Measurements from ENCODE around the gene MACROD2.

DNA sequence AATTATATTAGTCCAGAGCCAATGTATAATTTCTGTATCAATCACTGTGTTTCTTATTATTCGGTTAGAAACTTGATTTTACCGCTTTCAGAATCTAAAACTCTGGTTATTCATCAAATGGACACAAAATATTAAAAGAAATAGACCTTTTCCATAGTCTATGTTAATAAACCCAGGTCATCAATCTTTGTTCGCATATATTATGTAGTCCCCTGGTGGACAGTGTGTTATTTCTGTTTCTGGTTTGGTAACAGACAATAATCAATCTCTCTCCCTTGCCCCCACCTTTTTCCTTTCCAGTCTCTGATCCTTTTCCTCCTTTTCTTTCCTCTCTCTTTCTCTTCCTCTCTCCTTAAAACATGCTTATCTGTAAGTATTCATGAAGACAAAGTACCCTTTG is 203.1 kb downstream of the MACROD2 start:
- TF ChIP-seq, protein P1, sequence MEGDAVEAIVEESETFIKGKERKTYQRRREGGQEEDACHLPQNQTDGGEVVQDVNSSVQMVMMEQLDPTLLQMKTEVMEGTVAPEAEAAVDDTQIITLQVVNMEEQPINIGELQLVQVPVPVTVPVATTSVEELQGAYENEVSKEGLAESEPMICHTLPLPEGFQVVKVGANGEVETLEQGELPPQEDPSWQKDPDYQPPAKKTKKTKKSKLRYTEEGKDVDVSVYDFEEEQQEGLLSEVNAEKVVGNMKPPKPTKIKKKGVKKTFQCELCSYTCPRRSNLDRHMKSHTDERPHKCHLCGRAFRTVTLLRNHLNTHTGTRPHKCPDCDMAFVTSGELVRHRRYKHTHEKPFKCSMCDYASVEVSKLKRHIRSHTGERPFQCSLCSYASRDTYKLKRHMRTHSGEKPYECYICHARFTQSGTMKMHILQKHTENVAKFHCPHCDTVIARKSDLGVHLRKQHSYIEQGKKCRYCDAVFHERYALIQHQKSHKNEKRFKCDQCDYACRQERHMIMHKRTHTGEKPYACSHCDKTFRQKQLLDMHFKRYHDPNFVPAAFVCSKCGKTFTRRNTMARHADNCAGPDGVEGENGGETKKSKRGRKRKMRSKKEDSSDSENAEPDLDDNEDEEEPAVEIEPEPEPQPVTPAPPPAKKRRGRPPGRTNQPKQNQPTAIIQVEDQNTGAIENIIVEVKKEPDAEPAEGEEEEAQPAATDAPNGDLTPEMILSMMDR (IDR thresholded peaks at IDR 0.05 in 2 of 3, conservative IDR thresholded peaks at IDR 0.05 in 1 of 3; ENCODE audit: borderline replicate concordance in 1 of 3, insufficient read depth in 1 of 3, low read depth in 2 of 3, low read length in 2 of 3) = no peak
- TF ChIP-seq ZNF274 (IDR thresholded peaks at IDR 0.05; ENCODE audit: low read depth, low read length) (no peak), SIN3A (IDR thresholded peaks at IDR 0.05; ENCODE audit: low read depth) (no peak), POLR2AphosphoS5 (IDR thresholded peaks at IDR 0.05; ENCODE audit: low read depth, low read length) (no peak), SRF (IDR thresholded peaks at IDR 0.05; ENCODE audit: low read depth) (no peak), POLR2A (IDR thresholded peaks at IDR 0.05; ENCODE audit: borderline replicate concordance, extremely low read depth, insufficient read depth, insufficient read length) (no peak), CEBPB (IDR thresholded peaks at IDR 0.05; ENCODE audit: low read depth) (no peak)
- TF ChIP-seq, protein P2, sequence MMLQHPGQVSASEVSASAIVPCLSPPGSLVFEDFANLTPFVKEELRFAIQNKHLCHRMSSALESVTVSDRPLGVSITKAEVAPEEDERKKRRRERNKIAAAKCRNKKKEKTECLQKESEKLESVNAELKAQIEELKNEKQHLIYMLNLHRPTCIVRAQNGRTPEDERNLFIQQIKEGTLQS (IDR thresholded peaks at IDR 0.05) = no peak

Measured in HCT116 (cell line).